Activated naive CD8-positive, alpha-beta T cell (primary cell): Measurements from ENCODE around the gene CCDC106.

Source experiments
- H3K27ac Mint-ChIP-seq: one replicate; pipeline ENCODE4 v1.8.0; 2021; ENCODE audit warnings: mixed read lengths
- H3K27me3 Mint-ChIP-seq: one replicate; pipeline ENCODE4 v1.8.0; 2021; ENCODE audit warnings: mixed read lengths
- H3K36me3 Mint-ChIP-seq: one replicate; pipeline ENCODE4 v1.8.0; 2021; ENCODE audit warnings: mixed read lengths
- H3K4me1 Mint-ChIP-seq: one replicate; pipeline ENCODE4 v1.8.0; 2021; ENCODE audit warnings: low read depth, mixed read lengths
- H3K4me3 Mint-ChIP-seq: one replicate; pipeline ENCODE4 v1.8.0; 2021; ENCODE audit warnings: mild to moderate bottlenecking, mixed read lengths
- H3K9me3 Mint-ChIP-seq: one replicate; pipeline ENCODE4 v1.8.0; 2021; ENCODE audit warnings: low read depth, mixed read lengths

The CCDC106 gene

GRCh38 chr19:55606817-55607216, 41.2 kb upstream of the CCDC106 start:
- H3K27ac Mint-ChIP-seq = peak overlapping the region; percentile 97
- H3K27me3 Mint-ChIP-seq = no peaks in the 10 kb centered on the region
- peaks cover 2% of the 10 kb centered on the region for H3K36me3 Mint-ChIP-seq
- H3K9me3 Mint-ChIP-seq = no peaks in the 10 kb centered on the region
- H3K4me3 Mint-ChIP-seq = peak overlapping the region; percentile 97
- H3K4me1 Mint-ChIP-seq = peaks cover 59% of the 10 kb centered on the region

- H3K4me3 Mint-ChIP-seq = no peak overlapping the region
- H3K4me1 Mint-ChIP-seq = peaks cover 58% of the 10 kb centered on the region
- H3K36me3 Mint-ChIP-seq = peaks cover 2% of the 10 kb centered on the region
- peak overlapping the region; percentile 56 for H3K27ac Mint-ChIP-seq
- H3K27me3 Mint-ChIP-seq = no peaks in the 10 kb centered on the region
- H3K9me3 Mint-ChIP-seq = no peaks in the 10 kb centered on the region
These were observed 38.7 kb upstream of the CCDC106 start for GRCh38 chr19:55609326-55609725.

- Mint-ChIP-seq H3K27ac (peak overlapping the region; percentile 34), H3K4me3 (no peak overlapping the region), H3K9me3 (no peaks in the 10 kb centered on the region), H3K36me3 (peaks cover 2% of the 10 kb centered on the region), H3K27me3 (no peaks in the 10 kb centered on the region), H3K4me1 (peaks cover 48% of the 10 kb centered on the region)
These were observed 36.6 kb upstream of the CCDC106 start for GRCh38 chr19:55611300-55611982.

GRCh38 chr19:55611983-55612645, 35.9 kb upstream of the CCDC106 start:
- peak overlapping the region; percentile 28 for H3K27ac Mint-ChIP-seq

GRCh38 chr19:55613396-55613795, 34.6 kb upstream of the CCDC106 start:
- Mint-ChIP-seq H3K36me3 (no peaks in the 10 kb centered on the region), H3K27ac (no peak overlapping the region), H3K4me1 (peaks cover 34% of the 10 kb centered on the region), H3K27me3 (no peaks in the 10 kb centered on the region), H3K9me3 (no peaks in the 10 kb centered on the region), H3K4me3 (no peak overlapping the region)

More at GRCh38 chr19:55611983-55612645, 35.9 kb upstream of the CCDC106 start:
- peaks cover 41% of the 10 kb centered on the region for H3K4me1 Mint-ChIP-seq
- peaks cover 2% of the 10 kb centered on the region for H3K36me3 Mint-ChIP-seq
- H3K4me3 Mint-ChIP-seq = no peak overlapping the region
- no peaks in the 10 kb centered on the region for H3K27me3 Mint-ChIP-seq
- H3K9me3 Mint-ChIP-seq = no peaks in the 10 kb centered on the region

GRCh38 chr19:55613930-55614710, 33.9 kb upstream of the CCDC106 start:
- no peaks in the 10 kb centered on the region for H3K9me3 Mint-ChIP-seq
- no peaks in the 10 kb centered on the region for H3K27me3 Mint-ChIP-seq
- no peak overlapping the region for H3K27ac Mint-ChIP-seq
- no peak overlapping the region for H3K4me3 Mint-ChIP-seq
- no peaks in the 10 kb centered on the region for H3K36me3 Mint-ChIP-seq
- H3K4me1 Mint-ChIP-seq = peaks cover 33% of the 10 kb centered on the region

GRCh38 chr19:55614711-55615542, 33.1 kb upstream of the CCDC106 start:
- Mint-ChIP-seq H3K4me3 (no peak overlapping the region), H3K9me3 (no peaks in the 10 kb centered on the region), H3K27me3 (no peaks in the 10 kb centered on the region), H3K36me3 (no peaks in the 10 kb centered on the region), H3K4me1 (peaks cover 34% of the 10 kb centered on the region), H3K27ac (no peak overlapping the region)

- peaks cover 35% of the 10 kb centered on the region for H3K4me1 Mint-ChIP-seq
- no peaks in the 10 kb centered on the region for H3K36me3 Mint-ChIP-seq
- no peak overlapping the region for H3K4me3 Mint-ChIP-seq
- no peaks in the 10 kb centered on the region for H3K9me3 Mint-ChIP-seq
- no peak overlapping the region for H3K27ac Mint-ChIP-seq
- H3K27me3 Mint-ChIP-seq = no peaks in the 10 kb centered on the region
These were observed 32.2 kb upstream of the CCDC106 start for GRCh38 chr19:55615543-55616394.

- no peak overlapping the region for H3K27ac Mint-ChIP-seq
- H3K4me1 Mint-ChIP-seq = peaks cover 36% of the 10 kb centered on the region
- no peak overlapping the region for H3K4me3 Mint-ChIP-seq
- H3K9me3 Mint-ChIP-seq = no peaks in the 10 kb centered on the region
- H3K36me3 Mint-ChIP-seq = no peaks in the 10 kb centered on the region
- H3K27me3 Mint-ChIP-seq = no peaks in the 10 kb centered on the region
These were observed 31.6 kb upstream of the CCDC106 start for GRCh38 chr19:55616395-55616875.

GRCh38 chr19:55617426-55617825, 30.6 kb upstream of the CCDC106 start:
- Mint-ChIP-seq H3K4me1 (peaks cover 28% of the 10 kb centered on the region), H3K9me3 (no peaks in the 10 kb centered on the region), H3K36me3 (no peaks in the 10 kb centered on the region), H3K27me3 (no peaks in the 10 kb centered on the region), H3K27ac (no peak overlapping the region), H3K4me3 (no peak overlapping the region)

GRCh38 chr19:55618426-55618825, 29.6 kb upstream of the CCDC106 start:
- no peaks in the 10 kb centered on the region for H3K36me3 Mint-ChIP-seq
- H3K4me1 Mint-ChIP-seq = peaks cover 31% of the 10 kb centered on the region
- peak overlapping the region; percentile 28 for H3K27ac Mint-ChIP-seq
- H3K4me3 Mint-ChIP-seq = no peak overlapping the region
- H3K27me3 Mint-ChIP-seq = no peaks in the 10 kb centered on the region
- H3K9me3 Mint-ChIP-seq = no peaks in the 10 kb centered on the region

- no peaks in the 10 kb centered on the region for H3K9me3 Mint-ChIP-seq
- H3K4me3 Mint-ChIP-seq = no peak overlapping the region
- no peaks in the 10 kb centered on the region for H3K27me3 Mint-ChIP-seq
- peaks cover 38% of the 10 kb centered on the region for H3K4me1 Mint-ChIP-seq
- no peak overlapping the region for H3K27ac Mint-ChIP-seq
- no peaks in the 10 kb centered on the region for H3K36me3 Mint-ChIP-seq
These were observed 28.7 kb upstream of the CCDC106 start for GRCh38 chr19:55619286-55619685.

GRCh38 chr19:55620410-55621204, 27.4 kb upstream of the CCDC106 start:
- Mint-ChIP-seq H3K36me3 (no peaks in the 10 kb centered on the region), H3K9me3 (no peaks in the 10 kb centered on the region), H3K27ac (peak overlapping the region; percentile 77), H3K27me3 (no peaks in the 10 kb centered on the region), H3K4me1 (peaks cover 45% of the 10 kb centered on the region), H3K4me3 (peak overlapping the region; percentile 53)
